HEK293 (cell line): Measurements from ENCODE around the gene COL18A1.

Experiments used
- GFI1B ChIP-seq: fragments of 450-650 bp; formaldehyde crosslinking; IDR thresholded peaks from 2 replicates; pipeline ENCODE4 v1.5.1; 2016; ENCODE audit warnings: missing biosample characterization, missing genetic modification characterization
- SP2 ChIP-seq: fragments of 450-650 bp; formaldehyde crosslinking; IDR thresholded peaks from 2 replicates; pipeline ENCODE4 v1.5.1; 2016; ENCODE audit warnings: missing biosample characterization, missing genetic modification characterization
- ZBTB17 ChIP-seq: fragments of 450-650 bp; formaldehyde crosslinking; IDR thresholded peaks from 2 replicates; pipeline ENCODE4 v1.5.1; 2016; ENCODE audit warnings: missing biosample characterization, missing genetic modification characterization
- ZBTB21 ChIP-seq: fragments of 450-650 bp; formaldehyde crosslinking; IDR thresholded peaks from 2 replicates; pipeline ENCODE4 v1.5.1; 2017; ENCODE audit warnings: missing biosample characterization, missing genetic modification characterization
- ZNF23 ChIP-seq: fragments of 450-650 bp; formaldehyde crosslinking; IDR thresholded peaks from 2 replicates; pipeline ENCODE4 v1.5.1; 2016; ENCODE audit warnings: missing biosample characterization, missing genetic modification characterization, borderline replicate concordance
- ZNF596 ChIP-seq: fragments of 450-650 bp; IDR thresholded peaks from 2 replicates; pipeline ENCODE4 v1.5.0; 2018; ENCODE audit warnings: missing biosample characterization, mild to moderate bottlenecking, missing genetic modification characterization, moderate library complexity
- TF ChIP-seq, protein P1 (sequence below): fragments of 450-650 bp; formaldehyde crosslinking; IDR thresholded peaks from 2 replicates; pipeline ENCODE4 v1.5.1; 2016; ENCODE audit warnings: missing biosample characterization, missing genetic modification characterization, low read depth
- TF ChIP-seq, protein P2 (sequence below): fragments of 450-650 bp; formaldehyde crosslinking; IDR thresholded peaks from 2 replicates; pipeline ENCODE4 v1.5.1; 2016; ENCODE audit warnings: missing biosample characterization, missing genetic modification characterization
- TF ChIP-seq, protein P3 (sequence below): fragments of 450-650 bp; formaldehyde crosslinking; IDR thresholded peaks from 2 replicates; pipeline ENCODE4 v1.5.1; 2016; ENCODE audit warnings: missing biosample characterization, missing genetic modification characterization

DNA sequence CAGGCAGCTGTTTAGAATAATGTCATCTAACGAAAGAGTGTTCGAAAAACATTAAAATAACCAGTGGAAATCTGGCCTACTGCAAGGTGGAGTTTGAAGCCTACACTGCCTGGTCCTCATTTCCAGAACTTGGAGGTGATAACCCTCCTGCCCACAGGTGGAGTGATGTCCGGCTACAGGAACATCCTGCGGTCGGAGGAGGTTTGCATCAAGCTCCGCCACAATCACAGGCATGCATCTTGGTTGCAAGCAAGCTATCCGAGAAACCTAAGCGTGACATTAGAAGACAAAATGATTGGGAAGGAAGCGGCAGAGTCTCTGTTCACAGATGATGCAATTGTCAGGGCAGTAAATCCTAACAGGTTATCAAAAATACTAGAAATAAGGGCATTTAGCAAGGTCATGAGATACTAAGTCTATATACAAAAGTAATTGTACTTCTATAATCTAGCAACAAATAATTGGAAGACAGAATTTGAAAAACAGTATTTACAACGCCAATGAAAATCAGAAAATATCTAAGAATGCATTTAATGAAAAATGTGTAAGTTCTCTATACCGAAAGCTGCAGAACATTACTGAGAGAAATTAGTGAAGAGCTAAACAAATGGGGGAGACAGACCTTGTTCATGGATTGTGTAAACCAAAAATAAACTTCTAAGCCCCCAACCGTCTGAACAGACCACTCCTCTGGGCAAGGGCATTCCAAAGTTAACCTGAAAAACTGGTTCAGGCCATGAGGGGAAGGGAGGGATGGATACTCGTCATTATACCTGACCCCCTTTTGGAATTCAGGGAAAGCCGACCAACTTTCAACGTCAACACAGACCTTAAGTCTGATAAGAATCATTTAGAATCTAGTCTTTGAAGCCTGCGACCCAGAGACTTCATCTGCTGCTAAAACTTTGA is 141.9 kb downstream of the COL18A1 start:
- no peak for TF ChIP-seq ZNF596
- TF ChIP-seq SP2 (tag by site-specific recombination): no peak
- no peak for TF ChIP-seq GFI1B
- TF ChIP-seq, protein P1, sequence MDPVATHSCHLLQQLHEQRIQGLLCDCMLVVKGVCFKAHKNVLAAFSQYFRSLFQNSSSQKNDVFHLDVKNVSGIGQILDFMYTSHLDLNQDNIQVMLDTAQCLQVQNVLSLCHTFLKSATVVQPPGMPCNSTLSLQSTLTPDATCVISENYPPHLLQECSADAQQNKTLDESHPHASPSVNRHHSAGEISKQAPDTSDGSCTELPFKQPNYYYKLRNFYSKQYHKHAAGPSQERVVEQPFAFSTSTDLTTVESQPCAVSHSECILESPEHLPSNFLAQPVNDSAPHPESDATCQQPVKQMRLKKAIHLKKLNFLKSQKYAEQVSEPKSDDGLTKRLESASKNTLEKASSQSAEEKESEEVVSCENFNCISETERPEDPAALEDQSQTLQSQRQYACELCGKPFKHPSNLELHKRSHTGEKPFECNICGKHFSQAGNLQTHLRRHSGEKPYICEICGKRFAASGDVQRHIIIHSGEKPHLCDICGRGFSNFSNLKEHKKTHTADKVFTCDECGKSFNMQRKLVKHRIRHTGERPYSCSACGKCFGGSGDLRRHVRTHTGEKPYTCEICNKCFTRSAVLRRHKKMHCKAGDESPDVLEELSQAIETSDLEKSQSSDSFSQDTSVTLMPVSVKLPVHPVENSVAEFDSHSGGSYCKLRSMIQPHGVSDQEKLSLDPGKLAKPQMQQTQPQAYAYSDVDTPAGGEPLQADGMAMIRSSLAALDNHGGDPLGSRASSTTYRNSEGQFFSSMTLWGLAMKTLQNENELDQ (tag by site-specific recombination): no peak
- TF ChIP-seq, protein P2, sequence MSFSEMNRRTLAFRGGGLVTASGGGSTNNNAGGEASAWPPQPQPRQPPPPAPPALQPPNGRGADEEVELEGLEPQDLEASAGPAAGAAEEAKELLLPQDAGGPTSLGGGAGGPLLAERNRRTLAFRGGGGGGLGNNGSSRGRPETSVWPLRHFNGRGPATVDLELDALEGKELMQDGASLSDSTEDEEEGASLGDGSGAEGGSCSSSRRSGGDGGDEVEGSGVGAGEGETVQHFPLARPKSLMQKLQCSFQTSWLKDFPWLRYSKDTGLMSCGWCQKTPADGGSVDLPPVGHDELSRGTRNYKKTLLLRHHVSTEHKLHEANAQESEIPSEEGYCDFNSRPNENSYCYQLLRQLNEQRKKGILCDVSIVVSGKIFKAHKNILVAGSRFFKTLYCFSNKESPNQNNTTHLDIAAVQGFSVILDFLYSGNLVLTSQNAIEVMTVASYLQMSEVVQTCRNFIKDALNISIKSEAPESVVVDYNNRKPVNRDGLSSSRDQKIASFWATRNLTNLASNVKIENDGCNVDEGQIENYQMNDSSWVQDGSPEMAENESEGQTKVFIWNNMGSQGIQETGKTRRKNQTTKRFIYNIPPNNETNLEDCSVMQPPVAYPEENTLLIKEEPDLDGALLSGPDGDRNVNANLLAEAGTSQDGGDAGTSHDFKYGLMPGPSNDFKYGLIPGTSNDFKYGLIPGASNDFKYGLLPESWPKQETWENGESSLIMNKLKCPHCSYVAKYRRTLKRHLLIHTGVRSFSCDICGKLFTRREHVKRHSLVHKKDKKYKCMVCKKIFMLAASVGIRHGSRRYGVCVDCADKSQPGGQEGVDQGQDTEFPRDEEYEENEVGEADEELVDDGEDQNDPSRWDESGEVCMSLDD (tag by site-specific recombination): no peak
- TF ChIP-seq, protein P3, sequence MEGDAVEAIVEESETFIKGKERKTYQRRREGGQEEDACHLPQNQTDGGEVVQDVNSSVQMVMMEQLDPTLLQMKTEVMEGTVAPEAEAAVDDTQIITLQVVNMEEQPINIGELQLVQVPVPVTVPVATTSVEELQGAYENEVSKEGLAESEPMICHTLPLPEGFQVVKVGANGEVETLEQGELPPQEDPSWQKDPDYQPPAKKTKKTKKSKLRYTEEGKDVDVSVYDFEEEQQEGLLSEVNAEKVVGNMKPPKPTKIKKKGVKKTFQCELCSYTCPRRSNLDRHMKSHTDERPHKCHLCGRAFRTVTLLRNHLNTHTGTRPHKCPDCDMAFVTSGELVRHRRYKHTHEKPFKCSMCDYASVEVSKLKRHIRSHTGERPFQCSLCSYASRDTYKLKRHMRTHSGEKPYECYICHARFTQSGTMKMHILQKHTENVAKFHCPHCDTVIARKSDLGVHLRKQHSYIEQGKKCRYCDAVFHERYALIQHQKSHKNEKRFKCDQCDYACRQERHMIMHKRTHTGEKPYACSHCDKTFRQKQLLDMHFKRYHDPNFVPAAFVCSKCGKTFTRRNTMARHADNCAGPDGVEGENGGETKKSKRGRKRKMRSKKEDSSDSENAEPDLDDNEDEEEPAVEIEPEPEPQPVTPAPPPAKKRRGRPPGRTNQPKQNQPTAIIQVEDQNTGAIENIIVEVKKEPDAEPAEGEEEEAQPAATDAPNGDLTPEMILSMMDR (tag by site-specific recombination): no peak
- TF ChIP-seq ZBTB21 (tag by site-specific recombination): no peak
- no peak for TF ChIP-seq ZBTB17
- TF ChIP-seq ZNF23: no peak
